Fibroblast of lung (primary cell): ENCODE measurements around the gene GRN. TPM values are rescaled to one million over a fixed set of nuclear protein-coding genes. Genes with fewer than 3 reads are reported as not detected.

Experiments used
- DNase-seq, 2 donors: peaks; one replicate each; pipeline versions ENCODE4 v3.0.0 to v3.0.0-alpha.2; 2010; ENCODE audit warnings: low read depth in 2 of 2
- H2AFZ ChIP-seq: 2 replicates; pipeline ENCODE4 v1.5.1; 2012; ENCODE audit warnings: low read length, control low read depth, inconsistent platforms
- H3K27ac ChIP-seq: 2 replicates; pipeline ENCODE4 v1.5.1; 2011; ENCODE audit warnings: low read length, control low read depth; ENCODE audit not compliant: insufficient read depth
- H3K27me3 ChIP-seq: 2 replicates; pipeline ENCODE4 v1.5.1; 2011; ENCODE audit warnings: mild to moderate bottlenecking, low read length; ENCODE audit not compliant: control insufficient read depth, insufficient read depth
- H3K36me3 ChIP-seq: 2 replicates; pipeline ENCODE4 v1.5.1; 2011; ENCODE audit warnings: low read length; ENCODE audit not compliant: control insufficient read depth, insufficient read depth
- H3K4me1 ChIP-seq: 2 replicates; pipeline ENCODE4 v1.5.1; 2011; ENCODE audit warnings: low read length; ENCODE audit not compliant: control insufficient read depth, insufficient read depth; ENCODE audit errors: extremely low read depth
- H3K4me2 ChIP-seq: 2 replicates; pipeline ENCODE4 v1.5.1; 2011; ENCODE audit warnings: low read length, control low read depth; ENCODE audit not compliant: insufficient read depth; ENCODE audit errors: extremely low read depth
- H3K4me3 ChIP-seq, 4 experiments: fragments of 200-600 bp in 1 of 4; sonication (generic) in 1 of 4; replicated peaks in 1 of 4; 2 replicates each; pipeline ENCODE4 v1.5.1; 2011 to 2016; ENCODE audit warnings: low read length in 4 of 4, low read depth in 3 of 4, mild to moderate bottlenecking in 3 of 4, control low read depth in 2 of 4, inconsistent platforms in 1 of 4, mixed read lengths in 1 of 4; ENCODE audit not compliant: insufficient read depth in 1 of 4; ENCODE audit errors: control extremely low read depth in 1 of 4
- H3K79me2 ChIP-seq: 2 replicates; pipeline ENCODE4 v1.5.1; 2012; ENCODE audit warnings: mild to moderate bottlenecking, low read length, inconsistent platforms; ENCODE audit not compliant: control insufficient read depth, insufficient read depth
- H3K9ac ChIP-seq: 2 replicates; pipeline ENCODE4 v1.5.1; 2011; ENCODE audit warnings: mild to moderate bottlenecking, low read length, control low read depth; ENCODE audit not compliant: insufficient read depth
- H3K9me3 ChIP-seq: 2 replicates; pipeline ENCODE4 v1.5.1; 2012; ENCODE audit warnings: low read depth, low read length; ENCODE audit not compliant: control insufficient read depth, insufficient read depth
- H4K20me1 ChIP-seq: 2 replicates; pipeline ENCODE4 v1.5.1; 2011; ENCODE audit warnings: low read length; ENCODE audit not compliant: control insufficient read depth, insufficient read depth; ENCODE audit errors: extremely low read depth
- EZH2 ChIP-seq: IDR thresholded peaks from 2 replicates; pipeline ENCODE4 v1.5.1; 2012; ENCODE audit warnings: low read length, control low read depth, mild to moderate bottlenecking; ENCODE audit errors: missing control alignments
- polyA plus RNA-seq, 2 donors: library from polyadenylated mRNA; depleted of rRNA in 1 of 2; stranded (reverse) in 1 of 2; unstranded in 1 of 2; fragments of >200 nt; gene quantifications; 2 replicates each; pipeline ENCODE4 v1.2.1, GENCODE V29; 2011 to 2012; ENCODE audit warnings: missing spikeins in 1 of 2
- total RNA-seq: library from RNA; depleted of rRNA; stranded (reverse); fragments of >200 nt; gene quantifications from 2 replicates; pipeline ENCODE4 v1.2.1, GENCODE V29; 2014
- TF ChIP-seq, protein P1 (sequence below), 2 donors: IDR thresholded peaks in 1 of 2; conservative IDR thresholded peaks in 1 of 2; 1 replicate in 1 of 2; 2 replicates in 1 of 2; pipeline ENCODE4 v1.5.1; 2011 to 2012; ENCODE audit warnings: low read length in 2 of 2, control low read depth in 1 of 2, inconsistent platforms in 1 of 2, low read depth in 1 of 2, mild to moderate bottlenecking in 1 of 2

Gene GRN
- total and polyA plus RNA-seq, 2 donors (not counting 1 experiment from before 2014, with no cell fraction given): 146 to 315 TPM

DNA sequence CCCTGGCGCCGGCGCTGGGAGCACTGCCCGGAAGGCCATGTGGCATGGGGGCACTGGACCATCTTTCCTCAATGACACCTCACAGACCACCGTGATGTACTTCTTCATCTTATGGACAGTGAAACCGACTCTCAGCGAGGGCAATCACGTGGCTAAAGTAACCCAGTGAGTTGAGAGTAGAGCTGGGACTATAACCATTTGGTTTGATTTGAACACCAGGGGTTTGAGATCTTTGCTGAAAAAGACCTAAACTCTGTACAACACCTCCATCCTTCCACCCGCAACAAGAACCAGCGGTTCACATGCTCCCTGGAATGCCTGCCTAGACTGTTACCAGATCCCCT is 41.1 kb downstream of the GRN start:
- H3K4me2 ChIP-seq: peak overlapping the region; percentile 94
- H3K4me1 ChIP-seq: peaks cover 5% of the 10 kb centered on the region
- peaks cover 29% of the 10 kb centered on the region for H3K27me3 ChIP-seq
- TF ChIP-seq, protein P1, sequence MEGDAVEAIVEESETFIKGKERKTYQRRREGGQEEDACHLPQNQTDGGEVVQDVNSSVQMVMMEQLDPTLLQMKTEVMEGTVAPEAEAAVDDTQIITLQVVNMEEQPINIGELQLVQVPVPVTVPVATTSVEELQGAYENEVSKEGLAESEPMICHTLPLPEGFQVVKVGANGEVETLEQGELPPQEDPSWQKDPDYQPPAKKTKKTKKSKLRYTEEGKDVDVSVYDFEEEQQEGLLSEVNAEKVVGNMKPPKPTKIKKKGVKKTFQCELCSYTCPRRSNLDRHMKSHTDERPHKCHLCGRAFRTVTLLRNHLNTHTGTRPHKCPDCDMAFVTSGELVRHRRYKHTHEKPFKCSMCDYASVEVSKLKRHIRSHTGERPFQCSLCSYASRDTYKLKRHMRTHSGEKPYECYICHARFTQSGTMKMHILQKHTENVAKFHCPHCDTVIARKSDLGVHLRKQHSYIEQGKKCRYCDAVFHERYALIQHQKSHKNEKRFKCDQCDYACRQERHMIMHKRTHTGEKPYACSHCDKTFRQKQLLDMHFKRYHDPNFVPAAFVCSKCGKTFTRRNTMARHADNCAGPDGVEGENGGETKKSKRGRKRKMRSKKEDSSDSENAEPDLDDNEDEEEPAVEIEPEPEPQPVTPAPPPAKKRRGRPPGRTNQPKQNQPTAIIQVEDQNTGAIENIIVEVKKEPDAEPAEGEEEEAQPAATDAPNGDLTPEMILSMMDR (conservative IDR thresholded peaks at IDR 0.05 in 1 of 2, IDR thresholded peaks at IDR 0.05 in 1 of 2; ENCODE audit: low read depth in 1 of 2, low read length in 2 of 2): no peak
- TF ChIP-seq EZH2: no peak
- DNase-seq: no peak
- no peaks in the 10 kb centered on the region for H3K79me2 ChIP-seq
- H4K20me1 ChIP-seq: no peaks in the 10 kb centered on the region
- H3K9me3 ChIP-seq: no peaks in the 10 kb centered on the region
- no peak overlapping the region for H3K9ac ChIP-seq
- H2AFZ ChIP-seq: no peak overlapping the region
- H3K36me3 ChIP-seq: no peaks in the 10 kb centered on the region
- H3K27ac ChIP-seq: no peak overlapping the region
- H3K4me3 ChIP-seq: no peak overlapping the region

DNA sequence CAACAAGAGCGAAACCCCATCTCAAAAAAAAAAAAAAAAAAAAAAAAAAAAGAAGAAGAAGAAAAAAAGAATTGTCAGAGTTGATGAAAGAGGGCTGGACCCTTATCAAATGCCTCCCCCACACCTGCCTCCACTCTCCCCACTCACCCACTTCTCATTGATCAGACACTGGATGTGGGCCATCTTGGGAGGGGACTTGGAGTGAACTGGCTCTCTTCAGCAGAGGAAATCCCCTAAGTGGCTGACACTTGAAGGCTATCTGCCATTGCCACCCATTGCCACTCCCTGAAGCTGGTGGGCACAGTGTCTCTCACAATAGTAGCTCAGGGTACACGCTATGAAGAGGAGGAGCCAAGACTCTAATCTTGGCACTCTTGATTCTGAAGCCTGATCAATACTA is 42.7 kb downstream of the GRN start:
- no peaks in the 10 kb centered on the region for H4K20me1 ChIP-seq
- no peaks in the 10 kb centered on the region for H3K36me3 ChIP-seq
- H2AFZ ChIP-seq: no peak overlapping the region
- H3K4me2 ChIP-seq: no peak overlapping the region
- peaks cover 5% of the 10 kb centered on the region for H3K4me1 ChIP-seq
- no peak overlapping the region for H3K4me3 ChIP-seq
- no peaks in the 10 kb centered on the region for H3K9me3 ChIP-seq
- H3K27ac ChIP-seq: no peak overlapping the region
- H3K27me3 ChIP-seq: peaks cover 24% of the 10 kb centered on the region
- TF ChIP-seq, protein P1 (conservative IDR thresholded peaks at IDR 0.05 in 1 of 2, IDR thresholded peaks at IDR 0.05 in 1 of 2; ENCODE audit: low read depth in 1 of 2, low read length in 2 of 2): no peak
- TF ChIP-seq EZH2: no peak
- H3K79me2 ChIP-seq: no peaks in the 10 kb centered on the region
- no peak for DNase-seq
- no peak overlapping the region for H3K9ac ChIP-seq

DNA sequence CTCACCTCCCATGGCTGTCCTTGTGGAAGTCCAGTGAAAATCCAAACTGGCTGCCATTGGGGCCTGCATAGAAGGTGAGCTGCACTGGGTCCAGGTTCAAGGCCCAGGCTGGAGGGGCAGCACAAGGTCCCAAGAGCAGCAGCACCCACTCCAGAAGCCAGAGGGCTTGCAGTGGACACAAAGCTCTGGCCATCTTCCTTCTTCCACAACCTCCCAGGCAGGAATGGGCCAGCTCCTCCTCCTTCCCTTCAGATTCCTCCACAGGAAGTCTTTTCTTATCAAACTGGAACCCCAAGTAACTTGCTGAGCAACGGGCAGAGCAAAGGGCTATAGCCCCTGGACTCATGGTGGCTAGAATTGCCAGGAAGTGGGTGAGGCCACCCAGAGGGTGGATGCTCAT is 44.2 kb downstream of the GRN start, which contains the start of gene ITGA2B:
Gene ITGA2B (minus strand): TSS at position 369 of the 400 bp plus-strand sequence. CDS start 176 bp downstream, at position 193.
- H3K27me3 ChIP-seq: peaks cover 16% of the 10 kb centered on the region
- no peak within 1 kb of the TSS for H3K4me2 ChIP-seq
- peaks cover 5% of the 10 kb centered on the region for H3K4me1 ChIP-seq
- H3K9ac ChIP-seq: no peak within 1 kb of the TSS
- H3K79me2 ChIP-seq: no peaks in the 10 kb centered on the region
- H2AFZ ChIP-seq: no peak within 1 kb of the TSS
- no peak for DNase-seq
- H3K27ac ChIP-seq: no peak within 1 kb of the TSS
- no peak for TF ChIP-seq EZH2
- no peak within 1 kb of the TSS for H3K4me3 ChIP-seq
- no peaks in the 10 kb centered on the region for H3K36me3 ChIP-seq
- H4K20me1 ChIP-seq: no peaks in the 10 kb centered on the region
- H3K9me3 ChIP-seq: no peaks in the 10 kb centered on the region
